Stromal cell of bone marrow (primary cell): ENCODE results near the gene SPOCK1.

Experiments
- DNase-seq: peaks from one replicate; pipeline ENCODE4 v3.0.0-alpha.2; 2012; ENCODE audit warnings: low read depth

Gene SPOCK1

DNA sequence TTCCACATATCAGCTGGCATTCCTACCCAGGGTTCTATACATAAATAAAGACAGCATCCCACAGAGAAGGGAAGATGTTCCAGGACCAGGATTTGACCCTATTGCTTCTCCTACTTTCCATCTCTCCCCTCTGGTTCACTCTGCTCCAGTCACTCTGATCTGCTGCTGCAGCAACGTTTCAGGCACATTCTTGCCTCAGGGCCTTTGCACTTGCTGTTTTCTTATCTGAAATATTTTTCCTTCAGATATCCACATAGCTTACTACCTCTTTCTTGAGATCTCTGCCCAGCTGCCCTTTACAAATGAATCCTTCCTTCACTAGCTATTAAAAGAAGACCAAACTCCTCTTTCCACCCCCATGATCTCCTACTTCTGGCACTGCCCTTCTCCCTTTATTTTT is 204.5 kb downstream of the SPOCK1 start:
- no peak for DNase-seq

DNA sequence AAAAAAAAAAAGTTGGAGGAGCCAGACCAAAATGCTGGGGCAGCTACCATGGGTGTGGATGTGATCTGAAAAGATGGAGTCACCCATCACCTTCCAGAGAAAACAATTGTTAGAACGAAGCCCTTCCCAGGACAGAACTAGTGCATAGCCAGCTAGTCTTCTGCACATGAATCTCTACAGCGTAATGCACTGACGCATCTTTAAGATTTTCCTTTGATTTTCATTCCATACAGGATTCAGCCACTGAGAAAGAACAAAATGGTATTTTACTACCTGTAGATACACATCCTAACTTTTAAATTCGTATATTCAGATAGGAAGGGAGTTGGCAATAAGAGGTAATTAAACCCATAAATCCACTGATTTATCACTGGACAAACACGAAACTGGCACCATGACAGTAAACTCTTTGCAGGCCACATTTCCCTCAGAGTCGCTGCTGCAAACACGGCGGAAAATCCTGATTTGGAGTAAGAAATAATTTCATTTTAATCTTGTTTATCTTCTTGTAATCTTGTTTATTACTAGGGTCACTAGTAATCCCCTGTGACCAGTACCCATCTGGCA is 206.6 kb downstream of the SPOCK1 start:
- no peak for DNase-seq

DNA sequence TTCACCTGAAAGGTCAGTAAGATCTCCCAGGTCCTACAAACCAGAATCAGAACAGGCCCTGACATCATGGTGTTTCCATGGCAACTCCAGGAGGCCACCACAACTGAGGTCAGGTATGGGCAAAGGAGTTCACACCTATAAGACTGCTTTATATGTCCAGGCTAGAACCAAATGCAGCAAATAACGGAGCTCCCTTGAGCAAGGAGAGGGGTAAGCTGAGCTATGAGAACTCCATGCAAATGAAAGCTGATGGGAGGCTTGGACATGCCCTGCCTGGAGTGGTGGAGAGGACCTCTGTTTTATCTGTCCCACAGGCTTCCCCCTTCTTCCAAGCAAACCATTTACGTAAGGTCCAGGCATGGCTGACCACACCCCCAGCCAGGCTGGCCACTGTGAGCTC is 207.7 kb downstream of the SPOCK1 start:
- no peak for DNase-seq

DNA sequence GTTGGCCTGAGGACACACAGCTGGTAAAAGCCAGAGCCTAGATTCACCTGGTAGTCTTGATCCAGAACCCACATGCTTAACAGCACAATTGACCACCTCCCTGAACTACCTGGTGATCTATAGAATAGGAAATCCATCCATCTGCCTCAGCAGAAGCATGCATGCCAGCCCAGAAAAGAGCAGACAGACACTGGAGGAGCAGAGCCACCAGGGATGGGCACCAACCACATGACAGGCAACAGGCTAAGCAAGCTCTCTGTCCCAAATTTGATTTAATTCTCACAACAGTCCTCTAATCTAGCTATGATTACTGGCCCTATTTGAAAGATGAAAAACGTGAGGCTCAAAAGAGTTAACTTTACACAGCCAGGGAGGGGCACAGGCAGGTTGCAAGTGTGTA is 208.1 kb downstream of the SPOCK1 start:
- no peak for DNase-seq

DNA sequence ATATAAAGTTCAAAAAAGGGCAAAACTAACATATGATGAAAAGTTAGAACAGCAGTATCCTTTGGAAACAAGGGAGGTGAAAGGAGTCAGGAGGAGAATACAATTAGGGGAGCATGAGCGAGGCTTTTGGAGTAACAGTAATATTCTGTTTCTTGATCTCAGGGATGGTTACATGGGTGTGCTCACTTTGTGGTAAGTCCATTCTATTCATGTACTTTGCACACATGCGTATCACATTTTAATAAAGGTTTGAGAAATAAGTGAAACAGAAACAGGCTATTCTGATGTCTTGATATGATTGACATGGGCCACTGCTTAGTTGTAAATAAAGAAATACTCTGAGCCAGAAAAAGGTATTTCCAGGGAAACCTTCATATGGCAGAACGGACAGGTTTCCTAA is 208.8 kb downstream of the SPOCK1 start:
- no peak for DNase-seq

DNA sequence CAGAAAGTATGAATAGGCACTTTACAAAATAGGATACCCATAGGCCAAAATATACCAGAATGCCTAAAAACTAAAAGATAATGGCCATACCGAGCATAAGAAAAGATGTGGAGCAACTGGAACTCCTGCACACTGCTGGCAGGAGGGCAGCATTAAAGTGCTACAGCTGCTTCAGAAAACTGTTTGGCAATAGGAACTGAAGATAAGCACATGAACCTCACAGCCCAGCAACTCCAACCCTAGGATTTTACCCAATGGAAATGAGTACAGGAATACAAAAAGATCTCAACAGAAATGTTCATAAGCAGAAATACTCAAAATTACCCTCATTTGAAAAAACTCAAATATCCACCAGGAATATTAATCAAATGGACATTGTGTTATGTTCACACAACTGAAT is 209.3 kb downstream of the SPOCK1 start:
- no peak for DNase-seq

DNA sequence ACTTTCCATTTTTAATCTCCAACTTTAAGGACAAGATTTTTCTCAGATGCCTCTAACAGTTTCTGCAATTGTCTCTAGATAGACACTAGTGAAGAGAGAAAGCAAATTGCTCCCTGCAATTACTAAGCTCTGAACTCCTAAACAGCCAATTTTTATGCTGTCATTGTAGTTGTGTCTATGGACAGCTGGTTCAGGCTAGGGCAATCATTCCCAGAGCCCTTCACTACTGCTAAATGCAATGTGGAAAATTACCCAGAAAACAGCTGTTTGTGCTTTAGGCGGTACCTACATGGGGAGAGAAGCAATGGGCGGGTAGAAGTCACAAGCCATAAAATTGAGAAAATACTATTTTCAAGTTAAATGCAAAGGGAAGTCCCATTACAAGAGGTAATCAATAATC is 211.6 kb downstream of the SPOCK1 start:
- no peak for DNase-seq

DNA sequence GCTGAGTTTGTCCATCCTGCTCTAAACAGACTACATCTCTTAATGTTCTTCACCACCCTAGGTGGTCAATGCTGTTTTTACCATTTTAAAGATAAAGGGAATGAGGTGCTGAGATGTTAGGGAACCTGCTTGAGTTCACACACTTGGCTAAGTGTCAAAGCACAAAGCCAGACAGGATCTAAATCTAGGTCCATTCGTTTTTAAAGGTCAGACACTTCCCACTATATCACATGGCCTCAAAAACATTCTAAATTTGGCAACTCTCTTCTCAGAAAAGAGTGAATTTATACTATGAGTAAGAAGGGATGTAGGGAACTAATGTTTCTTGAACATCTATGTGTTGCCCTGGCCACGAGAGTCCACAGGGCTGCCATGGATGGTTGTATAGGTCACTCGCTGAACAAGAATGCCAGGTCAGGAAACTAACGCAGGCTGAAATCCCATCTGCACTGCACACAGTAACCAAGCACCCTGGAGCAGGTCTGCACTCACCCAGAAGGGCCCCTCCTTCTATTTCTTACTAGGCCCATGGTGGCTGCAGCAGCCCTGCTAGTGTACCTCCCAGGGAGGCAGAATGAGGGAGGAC is 213.0 kb downstream of the SPOCK1 start:
- no peak for DNase-seq

DNA sequence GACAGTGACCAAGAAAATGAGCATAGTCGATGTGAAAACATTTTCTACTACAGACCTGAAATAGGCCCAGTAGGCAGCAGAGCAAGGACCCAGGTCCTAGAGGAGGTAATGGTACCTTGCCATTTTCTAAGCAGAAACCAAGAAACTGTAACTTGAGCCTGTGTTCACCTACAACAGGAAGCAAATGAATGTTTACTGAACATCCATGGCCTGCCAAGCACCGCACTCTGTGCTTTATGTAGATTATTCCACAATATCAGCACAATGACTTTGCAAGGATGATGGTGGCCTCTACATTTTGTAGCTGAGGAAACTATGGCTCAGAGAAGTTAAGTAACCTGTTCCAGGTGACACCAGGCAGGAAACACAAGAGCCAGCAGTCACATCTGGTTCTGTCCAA is 215.3 kb downstream of the SPOCK1 start:
- DNase-seq, result no peak

DNA sequence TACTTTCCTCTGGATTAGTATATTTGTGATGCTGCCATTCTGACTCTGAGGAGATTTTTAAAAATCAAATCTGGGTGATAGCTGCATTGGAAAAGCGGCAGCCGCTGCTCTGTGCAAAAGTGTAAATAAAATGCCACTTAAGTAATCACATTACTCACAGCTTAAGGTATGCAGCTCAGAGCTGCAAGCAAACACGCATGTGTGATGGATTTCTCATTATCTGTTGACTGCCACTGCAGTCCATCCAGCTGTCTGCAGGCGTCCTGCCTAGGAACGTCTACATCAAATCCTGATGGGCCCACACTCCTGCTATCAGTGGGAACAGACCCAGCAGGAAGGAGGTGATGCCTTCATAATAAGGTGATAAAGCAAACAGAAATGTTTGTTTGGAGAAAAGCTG is 216.9 kb downstream of the SPOCK1 start:
- DNase-seq, result no peak

DNA sequence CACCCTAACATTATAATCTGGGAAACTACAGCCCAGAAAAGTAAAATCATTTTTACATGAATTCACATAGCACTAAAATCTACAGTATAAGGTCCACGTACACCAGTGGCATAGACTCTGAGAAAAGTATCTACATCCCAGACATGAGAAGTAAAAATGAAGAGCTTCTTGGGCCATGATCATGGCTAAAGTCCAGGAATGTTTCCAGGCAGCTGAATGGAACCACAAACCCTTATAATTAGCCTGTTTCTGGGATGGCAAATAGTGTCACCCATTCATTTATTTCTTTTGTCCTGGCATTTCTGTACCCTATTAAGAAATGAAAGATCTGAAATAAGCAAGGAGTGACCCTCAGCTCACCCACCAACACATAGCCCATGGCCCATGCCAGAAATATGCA is 217.9 kb downstream of the SPOCK1 start:
- DNase-seq, result no peak

DNA sequence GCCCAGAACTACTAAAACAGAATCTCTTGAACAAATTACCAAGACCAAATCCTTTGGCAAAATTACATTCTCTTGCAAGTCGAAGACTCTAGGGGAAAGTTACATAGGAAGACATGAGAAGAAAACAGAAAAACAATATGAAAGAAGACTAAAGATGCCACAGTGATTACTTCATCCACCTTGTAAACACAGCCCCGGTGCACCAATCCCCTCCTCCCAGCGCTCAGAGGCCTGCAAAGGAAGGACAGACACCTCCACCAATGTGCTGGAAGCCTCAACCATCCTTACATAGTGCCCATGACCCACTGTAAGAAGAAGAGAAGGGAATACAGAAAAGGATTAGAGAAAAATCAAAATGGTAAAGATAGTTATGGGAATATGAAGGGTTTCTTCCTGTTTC is 218.5 kb downstream of the SPOCK1 start:
- DNase-seq, result no peak

DNA sequence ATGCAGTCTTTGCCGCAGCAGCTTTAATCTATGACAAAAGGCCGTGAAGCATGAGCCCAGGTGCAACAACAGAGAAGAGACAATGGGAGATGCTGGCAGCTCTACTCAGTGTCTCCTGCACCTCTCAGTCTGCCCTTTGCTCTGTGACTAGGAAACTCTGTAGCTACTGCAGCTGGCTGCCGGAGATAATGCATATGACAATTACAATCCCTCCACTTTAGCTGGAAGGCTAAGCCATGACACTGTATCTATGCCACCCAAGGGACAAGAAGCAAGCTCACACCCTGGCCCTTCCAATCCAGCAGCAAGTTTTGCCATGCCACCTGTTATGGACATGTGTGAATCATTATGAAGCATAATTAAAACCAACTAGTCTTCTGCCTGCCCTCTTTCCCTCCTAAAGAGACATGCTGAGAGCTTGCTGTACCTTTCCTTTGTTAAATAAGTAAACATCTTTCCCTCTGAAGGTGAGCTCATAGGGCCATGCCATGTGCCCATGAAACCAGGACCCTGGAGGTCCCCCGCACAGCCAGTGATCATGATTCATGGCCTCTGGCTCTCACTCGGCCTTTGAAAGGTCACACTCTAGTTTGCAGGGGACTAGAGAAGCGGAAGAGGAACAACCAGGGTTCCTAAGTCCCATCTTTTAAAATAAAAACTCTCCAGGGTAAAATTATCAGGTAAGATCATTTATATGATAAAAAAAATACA is 219.4 kb downstream of the SPOCK1 start:
- DNase-seq, result no peak

DNA sequence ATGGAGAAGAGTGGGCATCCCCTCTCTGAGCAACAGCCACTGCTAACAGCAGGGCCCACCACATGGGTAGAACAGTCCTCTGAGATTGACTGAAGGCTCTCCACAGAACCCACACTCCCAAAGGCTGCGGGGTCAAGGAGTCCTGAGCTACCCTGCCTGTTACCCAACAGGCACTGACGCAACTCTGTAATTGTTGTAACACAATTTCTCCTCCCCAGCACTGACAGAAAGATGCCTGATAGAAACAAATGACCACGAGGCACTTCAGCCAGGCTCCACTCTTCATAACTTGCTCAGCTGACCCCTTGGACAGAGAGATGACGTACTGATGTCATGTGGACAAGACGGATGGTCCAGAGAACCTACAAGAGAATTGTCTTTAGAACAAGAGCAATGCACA is 220.7 kb downstream of the SPOCK1 start:
- DNase-seq, result no peak

DNA sequence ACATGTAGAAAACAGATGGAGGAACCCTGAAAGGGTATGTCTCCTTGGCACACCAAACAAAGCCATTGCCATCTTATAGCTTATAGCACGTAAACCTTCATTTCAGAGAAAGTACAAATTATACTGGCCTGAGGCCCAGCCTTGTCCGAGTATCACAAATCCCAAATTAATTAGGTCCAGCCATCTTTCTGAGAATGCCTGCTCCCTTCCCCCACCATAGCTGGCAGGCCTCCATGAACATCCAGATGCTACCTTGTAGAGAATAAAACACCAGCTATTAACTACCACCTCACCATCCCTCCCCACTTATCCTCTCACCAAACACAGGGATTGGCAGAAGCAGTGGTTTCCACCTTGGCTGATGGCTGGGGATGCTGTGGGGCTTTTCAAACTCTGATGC is 224.0 kb downstream of the SPOCK1 start:
- DNase-seq, result no peak

DNA sequence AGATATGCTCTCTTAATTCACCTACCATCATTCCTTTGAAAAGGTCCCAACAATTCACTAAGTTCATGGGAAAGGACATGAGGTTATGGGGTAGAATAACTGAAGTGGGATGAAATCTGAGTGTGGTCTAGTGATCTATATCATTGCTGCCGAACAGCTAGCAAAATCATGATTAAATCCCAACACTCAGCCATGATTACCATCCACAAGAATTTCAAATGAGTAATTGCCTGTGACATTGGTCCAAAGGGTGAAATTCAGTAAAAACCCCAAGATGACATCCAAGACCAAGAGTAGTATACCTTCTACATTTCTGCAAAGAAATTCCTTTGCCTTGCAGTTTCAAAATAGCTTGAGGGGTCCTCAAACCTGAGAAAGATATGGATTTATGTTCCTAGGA is 225.6 kb downstream of the SPOCK1 start:
- no peak for DNase-seq

DNA sequence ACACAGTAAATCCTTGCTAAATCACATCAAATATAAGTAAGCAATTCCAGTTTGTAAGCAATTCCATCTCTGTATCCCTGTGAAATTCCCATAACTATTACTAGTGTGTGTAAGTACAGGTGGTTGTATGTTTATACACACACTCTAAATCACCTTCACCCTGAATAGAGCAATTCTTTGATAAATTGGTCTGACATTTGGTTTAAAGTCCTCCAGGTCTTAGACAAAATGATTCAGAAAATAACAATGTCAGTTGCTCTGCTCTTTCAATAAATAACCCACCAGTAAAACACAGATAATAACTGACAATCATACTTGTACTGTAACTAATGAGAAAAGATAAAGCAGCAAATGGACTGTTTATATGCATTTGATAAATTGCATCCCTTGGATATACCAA is 226.3 kb downstream of the SPOCK1 start:
- no peak for DNase-seq

DNA sequence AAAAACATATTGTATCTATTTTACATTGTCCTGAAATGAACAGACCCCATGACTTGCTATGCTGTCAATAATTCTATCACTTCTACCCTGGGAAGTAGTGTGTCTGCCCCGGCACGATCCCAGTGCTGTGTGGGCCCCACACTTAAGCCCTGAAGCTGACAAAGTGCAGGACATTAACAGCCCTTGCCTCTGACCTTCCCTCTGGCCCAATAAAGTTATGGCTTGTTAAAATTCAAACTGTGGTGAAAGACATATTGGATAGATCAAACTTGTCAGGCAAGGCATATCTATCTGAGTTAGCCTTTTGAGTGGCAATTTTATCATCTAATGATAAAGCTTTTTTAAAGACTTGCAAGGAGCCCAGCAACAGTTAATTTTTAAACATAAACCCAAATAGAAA is 229.2 kb downstream of the SPOCK1 start:
- no peak for DNase-seq

DNA sequence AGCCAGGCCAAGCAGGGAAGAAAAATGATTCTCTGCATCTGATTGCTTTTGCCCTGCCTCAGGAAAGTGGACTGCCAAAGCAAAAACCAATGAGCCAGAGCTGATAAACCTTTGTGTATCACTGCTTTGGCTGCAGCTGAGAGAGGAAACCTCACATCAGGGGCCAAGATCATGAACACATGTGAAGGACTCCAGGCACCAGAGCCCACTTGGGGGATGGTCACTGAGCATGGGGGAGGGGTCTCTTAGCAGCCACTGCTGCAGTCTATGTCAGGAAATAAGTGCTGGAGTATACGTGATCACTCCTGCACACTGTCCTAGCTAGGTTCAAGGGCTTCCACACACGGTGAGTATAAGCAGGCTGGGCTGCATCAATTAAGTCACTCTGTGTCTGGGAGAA is 229.9 kb downstream of the SPOCK1 start:
- no peak for DNase-seq

DNA sequence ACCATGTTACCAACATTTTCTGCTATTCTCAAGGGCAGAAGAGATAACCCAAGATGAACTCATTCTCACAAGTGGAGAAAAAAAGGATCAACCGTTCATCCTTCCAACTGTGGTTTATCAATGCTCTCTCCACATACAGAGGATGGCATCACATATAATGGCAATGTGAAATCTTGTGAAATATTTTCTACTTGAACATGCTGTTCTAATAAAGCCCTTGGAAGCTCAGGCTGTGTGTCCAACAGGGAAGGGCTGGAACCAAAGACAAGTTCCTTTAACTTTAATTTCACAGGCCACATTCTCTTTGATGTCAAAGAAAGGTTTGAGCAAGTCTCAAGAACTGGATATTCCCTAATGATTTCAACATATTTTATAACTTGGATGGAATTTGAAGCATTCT is 230.5 kb downstream of the SPOCK1 start:
- no peak for DNase-seq

DNA sequence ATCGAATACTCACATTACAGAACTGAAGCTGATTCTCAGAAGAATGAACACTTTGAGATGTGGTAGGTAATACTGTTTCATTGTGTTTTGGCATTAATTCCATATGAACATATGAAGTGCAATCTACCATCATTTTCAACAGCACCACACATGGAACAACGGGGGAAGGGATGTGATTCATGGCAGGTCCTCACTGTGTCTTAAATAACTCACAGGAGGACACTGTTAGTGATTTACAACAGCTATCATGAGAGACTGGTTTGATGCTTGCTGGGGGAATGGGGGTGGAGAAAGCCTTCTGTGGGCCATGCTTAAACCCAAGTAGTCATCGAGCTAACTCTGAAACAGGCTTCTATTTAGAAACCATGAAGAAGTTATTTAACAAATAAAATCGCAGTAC is 232.9 kb downstream of the SPOCK1 start:
- no peak for DNase-seq

DNA sequence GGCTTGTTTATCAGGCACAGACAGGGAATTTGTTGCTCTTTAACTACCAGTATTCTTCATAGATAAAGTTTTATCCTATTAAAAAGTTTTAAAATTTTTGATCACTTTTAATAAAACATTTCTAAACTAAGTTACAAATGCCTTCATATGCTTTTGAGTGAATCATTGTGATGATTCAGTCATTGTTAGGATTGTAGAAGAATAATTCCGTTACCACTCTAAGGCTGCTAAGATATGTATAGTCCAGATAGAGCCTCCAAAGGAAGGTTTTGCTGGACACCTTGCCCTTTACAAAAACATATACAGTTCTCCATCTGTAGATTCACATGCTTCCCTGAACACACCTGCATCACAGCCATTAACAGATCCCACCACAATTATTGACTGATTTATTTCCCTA is 233.7 kb downstream of the SPOCK1 start:
- peak; percentile 21 for DNase-seq

DNA sequence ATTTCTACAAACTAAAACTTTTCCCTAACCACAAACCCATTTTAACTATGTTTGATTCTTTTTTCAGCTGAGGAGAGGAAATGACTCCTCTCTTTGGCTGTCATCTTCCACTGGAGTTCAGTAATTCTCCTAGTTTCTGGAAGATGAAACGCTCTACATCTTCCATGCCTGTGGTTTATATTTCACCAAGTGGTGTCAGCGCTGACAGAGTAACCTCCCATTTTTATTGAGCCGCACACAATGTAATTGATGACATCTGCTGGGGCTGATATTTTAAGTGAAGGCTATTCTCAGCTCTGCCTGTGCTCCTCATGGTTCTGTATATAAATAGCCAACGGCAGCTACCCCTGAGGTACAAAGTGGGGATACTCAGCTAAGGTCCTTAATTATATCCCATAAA is 234.6 kb downstream of the SPOCK1 start:
- peak; percentile 94 for DNase-seq

DNA sequence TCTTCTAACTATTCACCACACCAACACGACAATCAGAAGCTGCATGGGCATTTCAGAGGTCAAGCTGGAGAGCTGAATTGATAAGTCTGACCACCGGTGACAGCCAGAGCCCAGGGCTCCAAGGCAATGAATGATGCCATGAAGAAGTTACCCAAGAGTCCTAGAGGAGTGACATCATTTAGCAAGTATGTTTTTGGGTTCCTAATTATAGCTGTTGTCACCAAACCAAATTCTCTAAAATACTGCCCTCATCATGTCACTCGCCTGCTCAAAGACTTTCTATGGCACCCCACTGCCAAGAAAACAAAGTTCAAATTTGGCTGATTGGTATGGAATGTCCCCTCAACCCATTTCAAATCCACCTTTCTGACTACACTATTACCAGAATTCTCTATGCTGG is 235.1 kb downstream of the SPOCK1 start:
- peak; percentile 13 for DNase-seq
